GM23338 (cell line): ENCODE results near the gene OGDHL. TPM values are rescaled to one million over a fixed set of nuclear protein-coding genes. Genes with fewer than 3 reads are reported as not detected.

Source experiments
- ATAC-seq: fragments of 200-7000 bp; cut with Tn5 transposase; 3 replicates; pipeline ENCODE4 v1.9.1; 2020
- DNase-seq: peaks from one replicate; pipeline ENCODE4 v3.0.0-alpha.2; 2015; ENCODE audit warnings: low spot score
- H2AFZ ChIP-seq: fragments of 200-600 bp; sonication (generic); 2 replicates; pipeline ENCODE4 v1.8.0; 2016; ENCODE audit warnings: antibody characterized with exemption, mild to moderate bottlenecking, moderate library complexity
- H3F3A ChIP-seq: fragments of 200-600 bp; sonication (generic); replicated peaks from 2 replicates; pipeline ENCODE4 v1.8.0; 2017; ENCODE audit warnings: antibody characterized with exemption, mixed run types, low read depth
- H3K27ac ChIP-seq: fragments of 200-600 bp; sonication (generic); 2 replicates; pipeline ENCODE4 v1.6.1; 2016; ENCODE audit warnings: low read depth
- H3K27me3 ChIP-seq: fragments of 200-600 bp; sonication (generic); 2 replicates; pipeline ENCODE4 v1.8.0; 2016; ENCODE audit warnings: mild to moderate bottlenecking, mixed run types, moderate library complexity; ENCODE audit not compliant: insufficient read depth
- H3K36me3 ChIP-seq: fragments of 200-600 bp; sonication (generic); 2 replicates; pipeline ENCODE4 v1.8.0; 2016; ENCODE audit warnings: mild to moderate bottlenecking; ENCODE audit not compliant: insufficient read depth
- H3K4me1 ChIP-seq: fragments of 200-600 bp; sonication (generic); 2 replicates; pipeline ENCODE4 v1.8.0; 2016; ENCODE audit warnings: mild to moderate bottlenecking, moderate library complexity; ENCODE audit not compliant: insufficient read depth
- H3K4me2 ChIP-seq: fragments of 200-600 bp; sonication (generic); 2 replicates; pipeline ENCODE4 v1.7.1; 2017; ENCODE audit warnings: mixed run types
- H3K4me3 ChIP-seq: fragments of 200-600 bp; sonication (generic); 2 replicates; pipeline ENCODE4 v1.6.1; 2016; ENCODE audit warnings: mixed run types
- H3K79me2 ChIP-seq: fragments of 200-600 bp; sonication (generic); replicated peaks from 2 replicates; pipeline ENCODE4 v1.8.0; 2017; ENCODE audit warnings: mild to moderate bottlenecking; ENCODE audit not compliant: insufficient read depth
- H3K9me2 ChIP-seq: fragments of 200-600 bp; sonication (generic); 2 replicates; pipeline ENCODE4 v1.8.0; 2017; ENCODE audit not compliant: insufficient read depth
- H4K20me1 ChIP-seq: fragments of 200-600 bp; sonication (generic); replicated peaks from 2 replicates; pipeline ENCODE4 v1.8.0; 2017; ENCODE audit warnings: mild to moderate bottlenecking; ENCODE audit not compliant: insufficient read depth
- H3K27ac Mint-ChIP-seq: 2 replicates; pipeline ENCODE4 v1.8.0; 2020; ENCODE audit warnings: inconsistent platforms, mild to moderate bottlenecking, moderate library complexity, mixed read lengths
- H3K27me3 Mint-ChIP-seq: 3 replicates; pipeline ENCODE4 v1.8.0; 2022; ENCODE audit warnings: low read depth, mild to moderate bottlenecking, moderate library complexity, mixed read lengths, inconsistent platforms; ENCODE audit not compliant: insufficient read depth, poor library complexity
- H3K36me3 Mint-ChIP-seq: 3 replicates; pipeline ENCODE4 v1.8.0; 2021; ENCODE audit warnings: low read depth, mild to moderate bottlenecking, inconsistent platforms, moderate library complexity, mixed read lengths
- H3K4me1 Mint-ChIP-seq: 3 replicates; pipeline ENCODE4 v1.8.0; 2020; ENCODE audit warnings: mild to moderate bottlenecking, inconsistent platforms, mixed read lengths
- H3K4me3 Mint-ChIP-seq: 3 replicates; pipeline ENCODE4 v1.8.0; 2021; ENCODE audit warnings: moderate library complexity, mild to moderate bottlenecking, inconsistent platforms, mixed read lengths
- H3K9me3 Mint-ChIP-seq: 3 replicates; pipeline ENCODE4 v1.8.0; 2020; ENCODE audit warnings: moderate library complexity, mild to moderate bottlenecking, inconsistent platforms, mixed read lengths
- CREB1 ChIP-seq: fragments of 250-450 bp; sonication (Bioruptor Pico); IDR thresholded peaks from 2 replicates; pipeline ENCODE4 v1.5.0; 2020; ENCODE audit warnings: low read depth, mild to moderate bottlenecking, moderate library complexity
- EZH2 ChIP-seq: fragments of 200-600 bp; sonication (generic); IDR thresholded peaks from one replicate; pipeline ENCODE4 v1.8.0; 2017; ENCODE audit warnings: antibody characterized with exemption, mild to moderate bottlenecking, low read depth; ENCODE audit not compliant: unreplicated experiment
- EZH2phosphoT487 ChIP-seq: fragments of 200-600 bp; sonication (generic); IDR thresholded peaks from one replicate; pipeline ENCODE4 v1.8.1; 2018; ENCODE audit warnings: antibody characterized with exemption; ENCODE audit not compliant: unreplicated experiment
- JUNB ChIP-seq: IDR thresholded peaks from one replicate; pipeline ENCODE4 v1.6.1; 2016; ENCODE audit warnings: antibody characterized with exemption; ENCODE audit not compliant: unreplicated experiment
- NANOG ChIP-seq: IDR thresholded peaks from 2 replicates; pipeline ENCODE4 v1.6.1; 2016; ENCODE audit warnings: antibody characterized with exemption, borderline replicate concordance
- POLR2AphosphoS5 ChIP-seq: IDR thresholded peaks from 2 replicates; pipeline ENCODE4 v1.6.1; 2016; ENCODE audit warnings: antibody characterized with exemption, low read depth
- STAT1 ChIP-seq: IDR thresholded peaks from one replicate; pipeline ENCODE4 v1.6.1; 2016; ENCODE audit warnings: antibody characterized with exemption; ENCODE audit not compliant: unreplicated experiment
- ZNF114 ChIP-seq: fragments of 250-450 bp; sonication (Bioruptor Pico); IDR thresholded peaks from 2 replicates; pipeline ENCODE4 v1.5.0; 2020; ENCODE audit warnings: mild to moderate bottlenecking, moderate library complexity
- ZNF331 ChIP-seq: fragments of 250-450 bp; sonication (Bioruptor Pico); IDR thresholded peaks from 2 replicates; pipeline ENCODE4 v1.5.0; 2020; ENCODE audit warnings: low read depth, mild to moderate bottlenecking, moderate library complexity
- polyA plus RNA-seq: library from polyadenylated mRNA; unstranded; fragments of >200 nt; fragmentation: Nextera tagmentation; extraction: Ambion mirVana; gene quantifications from 2 replicates; pipeline ENCODE4 v1.2.1, GENCODE V29; 2016
- total RNA-seq: library from RNA; depleted of rRNA; stranded (reverse); fragments of >200 nt; shearing (Covaris generic); gene quantifications from 2 replicates; pipeline ENCODE4 v1.2.3, GENCODE V29; 2014
- TF ChIP-seq, protein P1 (sequence below): IDR thresholded peaks from one replicate; pipeline ENCODE4 v1.6.1; 2018; ENCODE audit warnings: antibody characterized with exemption; ENCODE audit not compliant: unreplicated experiment
- TF ChIP-seq, protein P2 (sequence below), 2 experiments: fragments of 200-600 bp in 1 of 2; sonication (generic) in 1 of 2; conservative IDR thresholded peaks; 2 replicates each; pipeline versions ENCODE4 v1.5.1 to v1.6.1; 2016 to 2017; ENCODE audit warnings: antibody characterized with exemption in 2 of 2, low read depth in 2 of 2, mild to moderate bottlenecking in 2 of 2, moderate library complexity in 1 of 2
- TF ChIP-seq, protein P3 (sequence below): IDR thresholded peaks from 2 replicates; pipeline ENCODE4 v1.6.1; 2016; ENCODE audit warnings: antibody characterized with exemption

Gene OGDHL
- total and polyA plus RNA-seq, 2 experiments from 2014 or later: 8.3 to 15.5 TPM

DNA sequence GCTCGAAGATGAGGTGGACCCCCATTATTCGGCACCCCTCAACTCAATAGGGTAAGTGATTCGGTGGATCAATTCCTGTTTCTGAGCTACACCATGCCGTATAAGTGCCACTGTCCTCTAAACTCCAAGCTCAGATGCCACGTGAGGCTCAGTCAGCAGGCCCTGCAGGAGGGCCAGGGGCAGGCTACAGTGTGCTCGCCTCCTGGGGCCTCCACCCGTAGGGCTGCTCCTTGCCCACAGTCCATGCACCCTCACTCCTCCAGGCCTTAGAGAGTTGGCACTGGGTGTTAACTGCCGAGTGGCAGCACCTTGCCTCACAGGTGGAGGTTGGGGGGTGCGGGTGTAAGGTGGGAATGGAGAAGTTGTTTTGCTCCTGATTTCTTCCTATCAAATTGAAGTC, 70.5 kb downstream of the OGDHL start (continued):
- TF ChIP-seq ZNF331 (CRISPR knock-in tag) (no peak), NANOG (no peak)
- TF ChIP-seq, protein P1, sequence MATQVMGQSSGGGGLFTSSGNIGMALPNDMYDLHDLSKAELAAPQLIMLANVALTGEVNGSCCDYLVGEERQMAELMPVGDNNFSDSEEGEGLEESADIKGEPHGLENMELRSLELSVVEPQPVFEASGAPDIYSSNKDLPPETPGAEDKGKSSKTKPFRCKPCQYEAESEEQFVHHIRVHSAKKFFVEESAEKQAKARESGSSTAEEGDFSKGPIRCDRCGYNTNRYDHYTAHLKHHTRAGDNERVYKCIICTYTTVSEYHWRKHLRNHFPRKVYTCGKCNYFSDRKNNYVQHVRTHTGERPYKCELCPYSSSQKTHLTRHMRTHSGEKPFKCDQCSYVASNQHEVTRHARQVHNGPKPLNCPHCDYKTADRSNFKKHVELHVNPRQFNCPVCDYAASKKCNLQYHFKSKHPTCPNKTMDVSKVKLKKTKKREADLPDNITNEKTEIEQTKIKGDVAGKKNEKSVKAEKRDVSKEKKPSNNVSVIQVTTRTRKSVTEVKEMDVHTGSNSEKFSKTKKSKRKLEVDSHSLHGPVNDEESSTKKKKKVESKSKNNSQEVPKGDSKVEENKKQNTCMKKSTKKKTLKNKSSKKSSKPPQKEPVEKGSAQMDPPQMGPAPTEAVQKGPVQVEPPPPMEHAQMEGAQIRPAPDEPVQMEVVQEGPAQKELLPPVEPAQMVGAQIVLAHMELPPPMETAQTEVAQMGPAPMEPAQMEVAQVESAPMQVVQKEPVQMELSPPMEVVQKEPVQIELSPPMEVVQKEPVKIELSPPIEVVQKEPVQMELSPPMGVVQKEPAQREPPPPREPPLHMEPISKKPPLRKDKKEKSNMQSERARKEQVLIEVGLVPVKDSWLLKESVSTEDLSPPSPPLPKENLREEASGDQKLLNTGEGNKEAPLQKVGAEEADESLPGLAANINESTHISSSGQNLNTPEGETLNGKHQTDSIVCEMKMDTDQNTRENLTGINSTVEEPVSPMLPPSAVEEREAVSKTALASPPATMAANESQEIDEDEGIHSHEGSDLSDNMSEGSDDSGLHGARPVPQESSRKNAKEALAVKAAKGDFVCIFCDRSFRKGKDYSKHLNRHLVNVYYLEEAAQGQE: no peak
- TF ChIP-seq, protein P2, sequence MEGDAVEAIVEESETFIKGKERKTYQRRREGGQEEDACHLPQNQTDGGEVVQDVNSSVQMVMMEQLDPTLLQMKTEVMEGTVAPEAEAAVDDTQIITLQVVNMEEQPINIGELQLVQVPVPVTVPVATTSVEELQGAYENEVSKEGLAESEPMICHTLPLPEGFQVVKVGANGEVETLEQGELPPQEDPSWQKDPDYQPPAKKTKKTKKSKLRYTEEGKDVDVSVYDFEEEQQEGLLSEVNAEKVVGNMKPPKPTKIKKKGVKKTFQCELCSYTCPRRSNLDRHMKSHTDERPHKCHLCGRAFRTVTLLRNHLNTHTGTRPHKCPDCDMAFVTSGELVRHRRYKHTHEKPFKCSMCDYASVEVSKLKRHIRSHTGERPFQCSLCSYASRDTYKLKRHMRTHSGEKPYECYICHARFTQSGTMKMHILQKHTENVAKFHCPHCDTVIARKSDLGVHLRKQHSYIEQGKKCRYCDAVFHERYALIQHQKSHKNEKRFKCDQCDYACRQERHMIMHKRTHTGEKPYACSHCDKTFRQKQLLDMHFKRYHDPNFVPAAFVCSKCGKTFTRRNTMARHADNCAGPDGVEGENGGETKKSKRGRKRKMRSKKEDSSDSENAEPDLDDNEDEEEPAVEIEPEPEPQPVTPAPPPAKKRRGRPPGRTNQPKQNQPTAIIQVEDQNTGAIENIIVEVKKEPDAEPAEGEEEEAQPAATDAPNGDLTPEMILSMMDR (conservative IDR thresholded peaks at IDR 0.05; ENCODE audit: low read depth in 2 of 2): no peak

DNA sequence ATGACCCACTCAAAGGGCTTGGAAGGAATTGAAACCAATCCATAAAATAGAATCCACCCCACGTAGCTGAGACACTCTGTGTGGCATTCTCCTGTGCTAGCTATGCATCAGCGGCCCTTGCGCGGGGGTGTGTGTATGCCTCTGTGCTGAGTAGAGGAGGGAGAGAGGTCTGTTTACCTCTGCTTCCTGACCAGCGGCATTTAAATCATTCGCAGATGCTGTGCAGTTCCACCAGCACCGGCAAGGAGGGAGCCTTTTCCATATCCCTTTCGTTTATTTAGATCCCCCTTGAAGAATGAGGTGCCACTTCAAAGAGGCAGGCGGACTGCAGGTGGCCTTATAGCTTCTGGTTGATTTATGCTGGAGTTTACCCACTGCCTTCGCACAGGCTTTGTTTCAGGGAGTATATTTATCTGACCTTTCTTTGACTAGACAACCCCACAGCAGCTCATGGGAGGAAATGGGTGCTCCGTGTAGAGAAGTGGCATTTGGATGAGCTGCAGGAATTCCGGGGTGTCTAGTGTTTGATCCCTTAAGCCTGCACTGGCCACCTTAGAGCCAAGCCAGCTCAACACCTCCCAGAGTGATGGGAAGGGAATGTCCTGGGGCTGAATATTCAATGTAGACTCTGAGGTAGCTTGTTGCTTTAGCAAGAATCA, 71.3 kb downstream of the OGDHL start:
- Histone ChIP-seq H4K20me1 (no peaks in the 10 kb centered on the region; the same call in 1 of the 2 replicates), H3K79me2 (no peaks in the 10 kb centered on the region), H3K4me3 (peak overlapping the region; percentile 43), H3F3A (no peaks in the 10 kb centered on the region; the same call in 1 of the 2 replicates), H2AFZ (no peak overlapping the region), H3K36me3 (no peaks in the 10 kb centered on the region), H3K4me1 (peaks cover 36% of the 10 kb centered on the region), H3K27ac (no peak overlapping the region), H3K4me2 (peak overlapping the region; percentile 74), H3K27me3 (peaks cover 94% of the 10 kb centered on the region), H3K9me2 (no peaks in the 10 kb centered on the region; the same call in 1 of the 2 replicates)
- Mint-ChIP-seq H3K9me3 (peaks cover 43% of the 10 kb centered on the region), H3K27me3 (peaks cover 87% of the 10 kb centered on the region), H3K4me1 (peaks cover 53% of the 10 kb centered on the region), H3K4me3 (peak overlapping the region; percentile 57), H3K27ac (no peak overlapping the region), H3K36me3 (peaks cover 20% of the 10 kb centered on the region; the same call in 2 of the 3 replicates)
- ATAC-seq (peak; percentile 55), DNase-seq (peak; percentile 47)
- TF ChIP-seq STAT1 (no peak), ZNF114 (CRISPR knock-in tag) (no peak), ZNF331 (CRISPR knock-in tag) (no peak), JUNB (no peak), CREB1 (no peak), EZH2phosphoT487 (no peak), NANOG (no peak), EZH2 (no peak), POLR2AphosphoS5 (no peak)
- TF ChIP-seq, protein P1: no peak
- TF ChIP-seq, protein P2 (conservative IDR thresholded peaks at IDR 0.05; ENCODE audit: low read depth in 2 of 2): no peak
- TF ChIP-seq, protein P3, sequence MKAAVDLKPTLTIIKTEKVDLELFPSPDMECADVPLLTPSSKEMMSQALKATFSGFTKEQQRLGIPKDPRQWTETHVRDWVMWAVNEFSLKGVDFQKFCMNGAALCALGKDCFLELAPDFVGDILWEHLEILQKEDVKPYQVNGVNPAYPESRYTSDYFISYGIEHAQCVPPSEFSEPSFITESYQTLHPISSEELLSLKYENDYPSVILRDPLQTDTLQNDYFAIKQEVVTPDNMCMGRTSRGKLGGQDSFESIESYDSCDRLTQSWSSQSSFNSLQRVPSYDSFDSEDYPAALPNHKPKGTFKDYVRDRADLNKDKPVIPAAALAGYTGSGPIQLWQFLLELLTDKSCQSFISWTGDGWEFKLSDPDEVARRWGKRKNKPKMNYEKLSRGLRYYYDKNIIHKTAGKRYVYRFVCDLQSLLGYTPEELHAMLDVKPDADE: no peak
